ENCODE data around the gene CTNNA3.

- TF ChIP-seq CEBPB (IDR thresholded peaks at IDR 0.05; ENCODE audit: low read depth) (no peak), CTCF (IDR thresholded peaks at IDR 0.05 in 2 of 3, conservative IDR thresholded peaks at IDR 0.05 in 1 of 3; ENCODE audit: borderline replicate concordance in 1 of 3, insufficient read depth in 1 of 3, low read depth in 2 of 3, low read length in 2 of 3) (no peak), RAD21 (IDR thresholded peaks at IDR 0.05; ENCODE audit: low read depth) (no peak), REST (IDR thresholded peaks at IDR 0.05; ENCODE audit: low read depth) (no peak), POLR2A (IDR thresholded peaks at IDR 0.05; ENCODE audit: borderline replicate concordance, extremely low read depth, insufficient read depth, insufficient read length) (no peak), EGR1 (IDR thresholded peaks at IDR 0.05; ENCODE audit: low read depth) (no peak)
These were observed 923.2 kb downstream of the CTNNA3 start for GRCh38 chr10:66772548-66773471.
